Activated CD8-positive, alpha-beta memory T cell treated with anti-CD3 and anti-CD28 coated beads, Interleukin-2, amount 50 U/mL, for 48 hours (primary cell): ENCODE measurements around the gene CHD9NB.
"Not testable (repeated sequence)": the region's sequence is repeated elsewhere in the genome, so short reads cannot be mapped to it uniquely, and the experiment has no call there.

Experiments
- DNase-seq: peaks from one replicate; pipeline ENCODE4 v3.0.0-alpha.2; 2020

CHD9NB gene

GRCh38 chr16:53083119-53083518 is 30.4 kb upstream of the CHD9NB start:
- DNase-seq = no peak

GRCh38 chr16:53082509-53082908 is 29.8 kb upstream of the CHD9NB start:
- no peak for DNase-seq

GRCh38 chr16:53081686-53082407 is 29.1 kb upstream of the CHD9NB start:
- no peak for DNase-seq

GRCh38 chr16:53081032-53081424 is 28.3 kb upstream of the CHD9NB start:
- DNase-seq = no peak

- no peak for DNase-seq
These were observed 27.8 kb upstream of the CHD9NB start for GRCh38 chr16:53080345-53081031.

GRCh38 chr16:53078765-53079485 is 26.2 kb upstream of the CHD9NB start:
- no peak for DNase-seq

- no peak for DNase-seq
These were observed 25.6 kb upstream of the CHD9NB start for GRCh38 chr16:53078247-53078646.

- DNase-seq = not testable (repeated sequence)
These were observed 22.8 kb upstream of the CHD9NB start for GRCh38 chr16:53075461-53075860.

GRCh38 chr16:53074296-53074695 is 21.6 kb upstream of the CHD9NB start:
- DNase-seq = not testable (repeated sequence)

- DNase-seq = no peak
These were observed 20.3 kb upstream of the CHD9NB start for GRCh38 chr16:53073022-53073421.

- DNase-seq = no peak
These were observed 19.1 kb upstream of the CHD9NB start for GRCh38 chr16:53071748-53072301.

GRCh38 chr16:53069772-53070171 is 17.1 kb upstream of the CHD9NB start:
- no peak for DNase-seq

GRCh38 chr16:53068423-53068833 is 15.7 kb upstream of the CHD9NB start:
- DNase-seq = peak; percentile 54

GRCh38 chr16:53067675-53068074 is 15.0 kb upstream of the CHD9NB start:
- DNase-seq = no peak

- DNase-seq = no peak
These were observed 12.9 kb upstream of the CHD9NB start for GRCh38 chr16:53065461-53066061.

- DNase-seq = no peak
These were observed 11.4 kb upstream of the CHD9NB start for GRCh38 chr16:53064081-53064578.

- DNase-seq = peak; percentile 55
These were observed 9.0 kb upstream of the CHD9NB start for GRCh38 chr16:53061701-53062159.

GRCh38 chr16:53061256-53061655 is 8.6 kb upstream of the CHD9NB start:
- no peak for DNase-seq

GRCh38 chr16:53059672-53060071 is 7.0 kb upstream of the CHD9NB start:
- DNase-seq = no peak

GRCh38 chr16:53058882-53059281 is 6.2 kb upstream of the CHD9NB start:
- no peak for DNase-seq

- DNase-seq = no peak
These were observed 5.7 kb upstream of the CHD9NB start for GRCh38 chr16:53058441-53058840.

- no peak for DNase-seq
These were observed 5.0 kb upstream of the CHD9NB start for GRCh38 chr16:53057658-53058057.

- no peak for DNase-seq
These were observed 3.7 kb upstream of the CHD9NB start for GRCh38 chr16:53056392-53056881.
